ENCODE data around the gene CCDC91.

CCDC91 gene, protein sequence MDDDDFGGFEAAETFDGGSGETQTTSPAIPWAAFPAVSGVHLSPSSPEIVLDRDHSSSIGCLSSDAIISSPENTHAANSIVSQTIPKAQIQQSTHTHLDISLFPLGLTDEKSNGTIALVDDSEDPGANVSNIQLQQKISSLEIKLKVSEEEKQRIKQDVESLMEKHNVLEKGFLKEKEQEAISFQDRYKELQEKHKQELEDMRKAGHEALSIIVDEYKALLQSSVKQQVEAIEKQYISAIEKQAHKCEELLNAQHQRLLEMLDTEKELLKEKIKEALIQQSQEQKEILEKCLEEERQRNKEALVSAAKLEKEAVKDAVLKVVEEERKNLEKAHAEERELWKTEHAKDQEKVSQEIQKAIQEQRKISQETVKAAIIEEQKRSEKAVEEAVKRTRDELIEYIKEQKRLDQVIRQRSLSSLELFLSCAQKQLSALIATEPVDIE

DNA sequence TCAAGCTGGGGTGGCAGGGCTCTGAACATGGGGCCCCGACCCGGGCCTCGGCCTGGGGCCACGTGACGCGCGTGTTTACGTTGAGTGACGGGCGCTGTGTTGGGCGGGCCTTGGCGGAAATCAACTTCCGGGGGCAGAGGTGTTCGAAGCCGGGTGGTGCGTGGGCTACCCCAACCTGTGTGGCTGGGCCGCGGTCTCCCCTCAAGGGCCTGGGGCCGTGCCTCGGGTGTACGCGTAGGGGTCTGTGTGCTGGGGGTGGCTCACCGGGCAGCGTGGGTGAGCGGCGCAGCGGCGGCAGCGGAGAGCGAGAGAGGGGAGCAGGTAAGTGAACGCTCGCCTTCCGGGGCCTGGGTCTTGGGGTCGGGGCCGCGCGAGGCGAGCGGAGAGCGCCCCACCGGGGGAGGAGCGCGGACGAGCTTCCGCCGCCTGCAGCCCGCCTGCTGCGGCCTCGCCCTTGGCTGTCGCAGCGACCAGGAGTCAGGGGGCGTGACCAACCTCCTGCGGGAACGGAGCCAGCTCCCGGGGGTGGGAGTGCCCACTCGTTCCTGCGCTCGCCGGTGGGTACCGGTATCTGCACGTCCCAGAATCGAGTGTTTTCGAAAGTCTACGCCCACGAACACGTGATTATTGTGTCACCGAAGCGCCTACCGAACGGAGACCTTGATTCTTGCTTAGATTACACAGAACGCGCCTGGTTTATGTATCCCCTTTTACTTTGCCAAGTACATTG lies at the start of gene CCDC91:
CCDC91 (plus strand) TSS at position 136 of the 730 bp plus-strand sequence. CDS start 66,760 bp downstream, outside the sequence.
- TF ChIP-seq, protein P1, sequence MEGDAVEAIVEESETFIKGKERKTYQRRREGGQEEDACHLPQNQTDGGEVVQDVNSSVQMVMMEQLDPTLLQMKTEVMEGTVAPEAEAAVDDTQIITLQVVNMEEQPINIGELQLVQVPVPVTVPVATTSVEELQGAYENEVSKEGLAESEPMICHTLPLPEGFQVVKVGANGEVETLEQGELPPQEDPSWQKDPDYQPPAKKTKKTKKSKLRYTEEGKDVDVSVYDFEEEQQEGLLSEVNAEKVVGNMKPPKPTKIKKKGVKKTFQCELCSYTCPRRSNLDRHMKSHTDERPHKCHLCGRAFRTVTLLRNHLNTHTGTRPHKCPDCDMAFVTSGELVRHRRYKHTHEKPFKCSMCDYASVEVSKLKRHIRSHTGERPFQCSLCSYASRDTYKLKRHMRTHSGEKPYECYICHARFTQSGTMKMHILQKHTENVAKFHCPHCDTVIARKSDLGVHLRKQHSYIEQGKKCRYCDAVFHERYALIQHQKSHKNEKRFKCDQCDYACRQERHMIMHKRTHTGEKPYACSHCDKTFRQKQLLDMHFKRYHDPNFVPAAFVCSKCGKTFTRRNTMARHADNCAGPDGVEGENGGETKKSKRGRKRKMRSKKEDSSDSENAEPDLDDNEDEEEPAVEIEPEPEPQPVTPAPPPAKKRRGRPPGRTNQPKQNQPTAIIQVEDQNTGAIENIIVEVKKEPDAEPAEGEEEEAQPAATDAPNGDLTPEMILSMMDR (IDR thresholded peaks at IDR 0.05; ENCODE audit: low read depth, low read length, missing control alignments), result no peak
- DNase-seq (ENCODE audit: extremely low read depth, low read depth), result peak; percentile 59
- peak within 1 kb of the TSS; percentile 57 for H3K4me3 ChIP-seq (replicated peaks; ENCODE audit: low read depth, low read length)

DNA sequence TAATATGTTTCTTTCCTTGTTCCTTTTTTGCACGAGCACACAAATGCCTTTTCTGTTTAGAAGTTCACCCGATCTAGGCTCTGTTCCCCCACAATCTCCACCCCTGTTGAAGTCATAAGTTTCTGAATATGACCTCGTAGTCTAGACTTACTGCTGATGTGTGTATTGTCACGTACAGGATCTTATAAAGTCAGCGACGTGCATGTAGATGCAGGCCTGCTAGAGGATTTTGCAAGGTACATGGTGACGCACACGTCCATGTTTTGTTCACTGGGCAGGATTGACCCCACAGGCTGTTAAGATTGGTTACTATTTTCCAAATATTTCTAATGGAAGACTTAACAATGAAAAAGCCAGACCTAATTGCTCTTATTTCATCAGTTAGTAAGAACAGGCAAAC lies 46.2 kb upstream of the CCDC91 start:
- DNase-seq (ENCODE audit: extremely low read depth, low read depth), result no peak
- H3K4me3 ChIP-seq (replicated peaks; ENCODE audit: low read depth, low read length), result no peak overlapping the region
- TF ChIP-seq, protein P1 (IDR thresholded peaks at IDR 0.05; ENCODE audit: low read depth, low read length, missing control alignments), result no peak

DNA sequence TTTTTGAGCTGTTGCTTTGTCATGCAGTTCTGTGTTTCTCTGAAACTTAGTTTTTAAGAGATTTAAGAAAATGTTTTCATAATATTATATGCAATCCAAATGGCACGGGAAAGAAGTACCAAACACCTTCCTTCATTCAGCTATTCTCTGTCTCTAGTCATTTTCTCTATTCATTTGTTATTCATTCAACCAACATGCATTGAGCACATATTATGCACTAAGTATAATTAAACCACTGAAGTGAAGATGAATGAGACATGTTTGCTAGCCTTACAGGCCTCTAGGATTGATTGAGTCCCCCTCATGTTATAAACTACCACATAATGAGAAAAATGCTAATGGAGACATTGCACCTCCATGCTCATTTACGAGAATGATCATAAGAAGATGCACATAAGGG lies 45.7 kb upstream of the CCDC91 start:
- H3K4me3 ChIP-seq (replicated peaks; ENCODE audit: low read depth, low read length), result no peak overlapping the region
- TF ChIP-seq, protein P1 (IDR thresholded peaks at IDR 0.05; ENCODE audit: low read depth, low read length, missing control alignments), result no peak
- DNase-seq (ENCODE audit: extremely low read depth, low read depth), result no peak

DNA sequence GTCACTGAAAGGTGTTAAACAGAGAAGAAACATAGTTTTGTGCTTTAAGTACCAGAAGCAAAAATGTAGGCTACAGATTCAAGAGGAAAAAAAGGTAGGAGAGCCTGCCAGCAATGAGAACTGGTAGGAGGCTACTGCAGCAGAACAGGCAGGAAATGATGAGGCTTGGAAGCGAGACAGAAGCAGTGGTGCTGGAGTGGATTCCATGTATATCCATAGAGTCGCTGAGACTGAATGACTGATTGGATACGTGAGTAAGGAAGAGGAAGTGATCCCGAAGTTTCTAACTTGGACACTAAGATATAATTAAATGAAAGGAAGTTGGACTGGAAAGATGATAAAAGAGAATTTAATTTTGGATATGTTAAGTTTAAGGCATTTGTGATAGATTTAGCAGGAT lies 45.0 kb upstream of the CCDC91 start:
- H3K4me3 ChIP-seq (replicated peaks; ENCODE audit: low read depth, low read length), result no peak overlapping the region
- DNase-seq (ENCODE audit: extremely low read depth, low read depth), result no peak
- TF ChIP-seq, protein P1 (IDR thresholded peaks at IDR 0.05; ENCODE audit: low read depth, low read length, missing control alignments), result no peak

DNA sequence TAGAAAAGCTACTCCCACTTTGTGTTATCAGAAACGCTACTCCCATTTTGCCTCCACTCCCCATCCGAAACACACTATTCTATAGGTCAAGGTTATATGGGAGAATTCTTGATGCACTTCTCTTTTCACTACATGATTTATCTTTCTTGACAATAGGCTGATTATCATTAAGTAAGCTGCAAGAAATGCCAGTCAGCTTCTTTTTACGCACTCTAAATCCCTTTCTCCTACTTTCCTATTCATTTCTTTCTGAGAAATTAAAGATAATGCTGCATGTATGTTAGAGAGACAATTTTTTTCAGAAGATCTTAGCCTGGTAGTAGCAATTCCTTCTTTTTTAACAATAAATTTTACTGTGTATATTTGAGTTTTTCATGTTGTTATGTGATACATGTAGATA lies 41.0 kb upstream of the CCDC91 start:
- TF ChIP-seq, protein P1 (IDR thresholded peaks at IDR 0.05; ENCODE audit: low read depth, low read length, missing control alignments), result no peak
- no peak for DNase-seq (ENCODE audit: extremely low read depth, low read depth)
- H3K4me3 ChIP-seq (replicated peaks; ENCODE audit: low read depth, low read length), result no peak overlapping the region

DNA sequence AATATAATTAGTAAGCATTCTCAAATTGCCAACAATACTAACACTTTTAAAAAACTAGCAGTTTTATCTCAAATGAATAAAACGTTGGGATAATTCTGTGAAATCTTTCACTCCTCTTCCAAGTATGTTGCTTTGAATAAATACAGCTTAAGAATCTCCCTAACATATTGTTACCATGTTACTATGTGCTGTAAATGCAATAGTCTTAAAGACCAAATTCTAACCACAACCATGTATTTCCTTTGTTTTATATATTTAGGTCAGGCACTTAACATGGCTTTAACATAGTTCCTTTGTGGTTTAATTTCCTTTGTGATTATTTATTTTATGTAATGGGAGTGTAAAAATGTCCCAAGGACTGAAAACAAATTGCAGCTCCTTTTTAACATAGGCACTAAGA lies 33.9 kb upstream of the CCDC91 start:
- no peak for DNase-seq (ENCODE audit: extremely low read depth, low read depth)
- no peak overlapping the region for H3K4me3 ChIP-seq (replicated peaks; ENCODE audit: low read depth, low read length)
- TF ChIP-seq, protein P1 (IDR thresholded peaks at IDR 0.05; ENCODE audit: low read depth, low read length, missing control alignments), result no peak
